ENCODE measurements around the gene UTP3. TPM values are rescaled to one million over a fixed set of nuclear protein-coding genes. Genes with fewer than 3 reads are reported as not detected.

Gene UTP3
- total and polyA plus RNA-seq, 4 donors, result 6.5 to 12.8 (median 10.9) TPM

DNA sequence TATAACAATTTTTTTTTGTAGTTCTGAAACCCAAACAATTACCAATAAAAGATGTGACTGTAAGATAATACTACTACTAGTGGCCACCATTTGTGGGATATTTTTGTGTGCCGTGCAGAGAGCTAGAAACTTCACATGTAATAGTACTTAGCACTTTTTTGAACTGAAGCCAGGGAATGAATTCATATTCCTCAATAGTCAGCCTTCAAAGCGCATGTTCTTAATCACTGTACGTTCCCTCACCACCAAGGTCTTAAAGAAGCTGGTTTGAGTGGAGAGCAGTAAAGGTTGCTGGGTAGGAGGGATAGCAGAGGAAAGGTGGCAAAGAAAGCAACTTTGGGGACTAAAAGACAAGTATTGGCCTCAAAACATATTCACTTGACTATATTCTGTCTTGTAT lies 23.8 kb downstream of the UTP3 start (continued):
- TF ChIP-seq HNF4A (conservative IDR thresholded peaks at IDR 0.05) (no peak), GABPA (IDR thresholded peaks at IDR 0.05 in 1 of 2, conservative IDR thresholded peaks at IDR 0.05 in 1 of 2) (no peak), HNF4G (IDR thresholded peaks at IDR 0.05) (no peak), RAD21 (IDR thresholded peaks at IDR 0.05) (no peak), EGR1 (IDR thresholded peaks at IDR 0.05; ENCODE audit: low read depth in 2 of 2) (no peak)
- TF ChIP-seq, protein P1, sequence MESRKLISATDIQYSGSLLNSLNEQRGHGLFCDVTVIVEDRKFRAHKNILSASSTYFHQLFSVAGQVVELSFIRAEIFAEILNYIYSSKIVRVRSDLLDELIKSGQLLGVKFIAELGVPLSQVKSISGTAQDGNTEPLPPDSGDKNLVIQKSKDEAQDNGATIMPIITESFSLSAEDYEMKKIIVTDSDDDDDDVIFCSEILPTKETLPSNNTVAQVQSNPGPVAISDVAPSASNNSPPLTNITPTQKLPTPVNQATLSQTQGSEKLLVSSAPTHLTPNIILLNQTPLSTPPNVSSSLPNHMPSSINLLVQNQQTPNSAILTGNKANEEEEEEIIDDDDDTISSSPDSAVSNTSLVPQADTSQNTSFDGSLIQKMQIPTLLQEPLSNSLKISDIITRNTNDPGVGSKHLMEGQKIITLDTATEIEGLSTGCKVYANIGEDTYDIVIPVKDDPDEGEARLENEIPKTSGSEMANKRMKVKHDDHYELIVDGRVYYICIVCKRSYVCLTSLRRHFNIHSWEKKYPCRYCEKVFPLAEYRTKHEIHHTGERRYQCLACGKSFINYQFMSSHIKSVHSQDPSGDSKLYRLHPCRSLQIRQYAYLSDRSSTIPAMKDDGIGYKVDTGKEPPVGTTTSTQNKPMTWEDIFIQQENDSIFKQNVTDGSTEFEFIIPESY (IDR thresholded peaks at IDR 0.05), result no peak

DNA sequence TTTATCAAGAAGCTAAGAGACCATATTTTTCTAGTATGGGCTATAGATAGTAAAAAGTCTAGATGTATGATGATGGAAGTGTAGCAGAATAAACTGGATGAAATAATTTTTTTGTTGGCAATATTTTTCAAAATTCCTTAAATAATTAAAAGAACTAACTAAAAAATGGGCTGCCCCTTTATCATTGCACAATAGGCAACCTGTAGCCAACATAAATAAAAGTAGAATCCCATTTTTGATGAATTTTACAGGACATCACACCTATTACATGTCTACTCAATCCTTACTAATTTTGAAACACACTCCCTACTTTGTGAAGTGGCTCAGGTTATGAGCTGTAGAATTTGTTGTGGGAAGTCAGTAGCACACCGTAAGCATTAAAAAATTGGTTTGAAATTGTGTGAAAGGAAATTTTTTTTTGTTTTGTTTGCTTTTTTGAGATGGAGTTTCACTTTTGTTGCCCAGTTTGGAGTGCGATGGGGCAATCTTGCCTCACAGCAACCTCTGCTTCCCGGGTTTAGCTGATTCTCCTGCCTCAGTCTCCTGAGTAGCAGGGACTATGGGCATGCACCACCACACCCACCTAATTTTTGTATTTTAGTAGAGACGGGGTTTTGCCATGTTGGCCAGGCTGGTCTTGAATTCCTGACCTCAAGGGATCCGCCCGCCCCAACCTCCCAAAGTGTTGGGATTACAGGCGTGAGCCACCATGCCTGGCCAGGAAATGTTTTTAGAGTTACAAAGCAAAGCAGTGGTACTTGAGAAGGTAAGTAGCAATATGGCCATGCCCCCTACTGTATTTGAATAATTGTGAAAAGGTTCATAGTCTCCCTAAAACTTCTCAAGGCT lies 24.5 kb downstream of the UTP3 start:
- 56% methylated on average over 7 of the region's 7 CpGs for WGBS

DNA sequence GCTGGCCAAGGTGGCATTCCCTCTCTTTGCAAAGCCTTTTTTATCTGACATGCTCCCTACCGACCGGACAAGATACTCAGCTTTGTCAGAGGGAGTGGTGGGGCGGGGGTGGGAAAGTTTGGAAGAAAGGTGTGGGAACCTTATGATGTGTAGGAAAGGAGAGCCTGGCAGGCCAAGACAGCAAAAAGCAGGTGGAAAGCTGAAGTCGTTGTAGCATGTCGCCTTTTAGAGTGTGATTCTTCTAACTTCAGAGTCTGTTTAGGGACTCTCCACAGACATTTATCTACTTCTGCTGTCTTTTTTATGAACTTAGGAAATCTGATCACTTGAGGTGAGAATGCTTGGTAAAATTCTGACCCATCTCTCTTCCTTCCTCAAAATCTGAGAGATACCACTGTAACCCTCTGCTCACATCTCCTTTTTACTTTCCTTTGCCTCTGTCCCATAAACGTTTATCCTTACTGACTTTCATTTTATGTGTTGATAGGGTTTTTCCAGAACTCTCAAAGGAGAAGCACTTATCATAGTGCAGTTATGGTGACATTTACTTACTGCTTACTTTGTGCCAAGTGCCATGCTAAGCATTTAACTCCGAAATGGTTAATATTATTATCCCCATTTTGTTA lies 25.2 kb downstream of the UTP3 start:
- H3K27ac ChIP-seq (ENCODE audit: low read depth in 1 of 2, low read length in 2 of 2), result peak overlapping the region; percentile 77 to 89
- no peak overlapping the region for H3K9ac ChIP-seq (ENCODE audit: low read depth in 1 of 2, low read length in 2 of 2)
- H3K4me3 ChIP-seq (ENCODE audit: low read depth in 1 of 3, low read length in 3 of 3), result no peak overlapping the region
- no peak for DNase-seq (ENCODE audit: low spot score)
- 53% methylated on average over 7 of the region's 7 CpGs for WGBS
- no peaks in the 10 kb centered on the region for H3K9me3 ChIP-seq (ENCODE audit: control insufficient read depth in 4 of 4, low read length in 3 of 4)
- H3K27me3 ChIP-seq (ENCODE audit: control insufficient read depth in 4 of 4, insufficient read depth in 4 of 4, low read length in 3 of 4), result no peaks in the 10 kb centered on the region
- H3K4me1 ChIP-seq (ENCODE audit: control insufficient read depth in 4 of 4, insufficient read depth in 4 of 4, low read length in 3 of 4), result peaks cover 4 to 42% (median 27%) of the 10 kb centered on the region in 4 donors
- TF ChIP-seq RXRA (IDR thresholded peaks at IDR 0.05) (no peak), EGR1 (IDR thresholded peaks at IDR 0.05; ENCODE audit: low read depth in 2 of 2) (no peak), NR2F2 (IDR thresholded peaks at IDR 0.05) (no peak), GABPA (IDR thresholded peaks at IDR 0.05 in 1 of 2, conservative IDR thresholded peaks at IDR 0.05 in 1 of 2) (no peak), HNF4A (conservative IDR thresholded peaks at IDR 0.05) (no peak), JUND (IDR thresholded peaks at IDR 0.05) (no peak), FOXA1 (IDR thresholded peaks at IDR 0.05) (no peak), FOXA2 (IDR thresholded peaks at IDR 0.05) (no peak), TAF1 (conservative IDR thresholded peaks at IDR 0.05) (no peak), HNF4G (IDR thresholded peaks at IDR 0.05) (no peak), SP1 (IDR thresholded peaks at IDR 0.05) (no peak)
- TF ChIP-seq, protein P2, sequence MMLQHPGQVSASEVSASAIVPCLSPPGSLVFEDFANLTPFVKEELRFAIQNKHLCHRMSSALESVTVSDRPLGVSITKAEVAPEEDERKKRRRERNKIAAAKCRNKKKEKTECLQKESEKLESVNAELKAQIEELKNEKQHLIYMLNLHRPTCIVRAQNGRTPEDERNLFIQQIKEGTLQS (IDR thresholded peaks at IDR 0.05), result no peak
- TF ChIP-seq, protein P3, sequence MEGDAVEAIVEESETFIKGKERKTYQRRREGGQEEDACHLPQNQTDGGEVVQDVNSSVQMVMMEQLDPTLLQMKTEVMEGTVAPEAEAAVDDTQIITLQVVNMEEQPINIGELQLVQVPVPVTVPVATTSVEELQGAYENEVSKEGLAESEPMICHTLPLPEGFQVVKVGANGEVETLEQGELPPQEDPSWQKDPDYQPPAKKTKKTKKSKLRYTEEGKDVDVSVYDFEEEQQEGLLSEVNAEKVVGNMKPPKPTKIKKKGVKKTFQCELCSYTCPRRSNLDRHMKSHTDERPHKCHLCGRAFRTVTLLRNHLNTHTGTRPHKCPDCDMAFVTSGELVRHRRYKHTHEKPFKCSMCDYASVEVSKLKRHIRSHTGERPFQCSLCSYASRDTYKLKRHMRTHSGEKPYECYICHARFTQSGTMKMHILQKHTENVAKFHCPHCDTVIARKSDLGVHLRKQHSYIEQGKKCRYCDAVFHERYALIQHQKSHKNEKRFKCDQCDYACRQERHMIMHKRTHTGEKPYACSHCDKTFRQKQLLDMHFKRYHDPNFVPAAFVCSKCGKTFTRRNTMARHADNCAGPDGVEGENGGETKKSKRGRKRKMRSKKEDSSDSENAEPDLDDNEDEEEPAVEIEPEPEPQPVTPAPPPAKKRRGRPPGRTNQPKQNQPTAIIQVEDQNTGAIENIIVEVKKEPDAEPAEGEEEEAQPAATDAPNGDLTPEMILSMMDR (IDR thresholded peaks at IDR 0.05; ENCODE audit: low read depth, low read length, missing input control), result no peak
- TF ChIP-seq, protein P1 (IDR thresholded peaks at IDR 0.05), result no peak
- no peaks in the 10 kb centered on the region for H3K36me3 ChIP-seq (ENCODE audit: control insufficient read depth in 4 of 4, insufficient read depth in 3 of 4, low read depth in 1 of 4, low read length in 3 of 4)

More for the DNA sequence above, 24.5 kb downstream of the UTP3 start:
- Histone ChIP-seq H3K4me1 (ENCODE audit: control insufficient read depth in 4 of 4, insufficient read depth in 4 of 4, low read length in 3 of 4) (peaks cover 6 to 42% (median 27%) of the 10 kb centered on the region in 4 donors), H3K27me3 (ENCODE audit: control insufficient read depth in 4 of 4, insufficient read depth in 4 of 4, low read length in 3 of 4) (no peaks in the 10 kb centered on the region), H3K36me3 (ENCODE audit: control insufficient read depth in 4 of 4, insufficient read depth in 3 of 4, low read depth in 1 of 4, low read length in 3 of 4) (no peaks in the 10 kb centered on the region), H3K9ac (ENCODE audit: low read depth in 1 of 2, low read length in 2 of 2) (peak overlapping the region in 1 of 2 donors; percentile 64), H3K27ac (ENCODE audit: low read depth in 1 of 2, low read length in 2 of 2) (peak overlapping the region; percentile 77 to 89), H3K9me3 (ENCODE audit: control insufficient read depth in 4 of 4, low read length in 3 of 4) (no peaks in the 10 kb centered on the region), H3K4me3 (ENCODE audit: low read depth in 1 of 3, low read length in 3 of 3) (peak overlapping the region in 1 of 3 donors; percentile 16)
- TF ChIP-seq HNF4A (conservative IDR thresholded peaks at IDR 0.05) (peak; percentile 19 to 40), RXRA (IDR thresholded peaks at IDR 0.05) (no peak), YY1 (IDR thresholded peaks at IDR 0.05) (peak; percentile 39)
- no peak for DNase-seq (ENCODE audit: low spot score)
